ENCODE measurements around the gene STRA6.

Gene STRA6

GRCh38 chr15:74133694-74134386 lies 68.7 kb downstream of the STRA6 start:
- no peaks in the 10 kb centered on the region for H3K4me1 ChIP-seq (ENCODE audit: insufficient read depth, poor library complexity, severe bottlenecking)
- H3K36me3 ChIP-seq (ENCODE audit: low read depth) = no peaks in the 10 kb centered on the region
- DNase-seq (ENCODE audit: low spot score) = peak; percentile 70
- TF ChIP-seq CTCF (IDR thresholded peaks at IDR 0.05; ENCODE audit: poor library complexity, severe bottlenecking) = no peak
- no peak for ATAC-seq (ENCODE audit: low read depth)
- no peak overlapping the region for H3K4me3 ChIP-seq (ENCODE audit: severe bottlenecking)
- H3K27me3 ChIP-seq (ENCODE audit: insufficient read depth, poor library complexity, severe bottlenecking) = peaks cover 85% of the 10 kb centered on the region
- H3K27ac ChIP-seq (ENCODE audit: poor library complexity, severe bottlenecking) = no peak overlapping the region
- H3K9me3 ChIP-seq (ENCODE audit: severe bottlenecking) = no peaks in the 10 kb centered on the region

GRCh38 chr15:74132681-74133651 lies 69.6 kb downstream of the STRA6 start:
- ATAC-seq (ENCODE audit: low read depth) (peak; percentile 10; the same call in 1 of the 3 replicates), DNase-seq (ENCODE audit: low spot score) (peak; percentile 79)
- TF ChIP-seq CTCF (IDR thresholded peaks at IDR 0.05; ENCODE audit: poor library complexity, severe bottlenecking) = no peak
- Histone ChIP-seq H3K4me1 (ENCODE audit: insufficient read depth, poor library complexity, severe bottlenecking) (no peaks in the 10 kb centered on the region), H3K4me3 (ENCODE audit: severe bottlenecking) (no peak overlapping the region), H3K27me3 (ENCODE audit: insufficient read depth, poor library complexity, severe bottlenecking) (peaks cover 94% of the 10 kb centered on the region), H3K27ac (ENCODE audit: poor library complexity, severe bottlenecking) (no peak overlapping the region), H3K36me3 (ENCODE audit: low read depth) (no peaks in the 10 kb centered on the region), H3K9me3 (ENCODE audit: severe bottlenecking) (no peaks in the 10 kb centered on the region)

GRCh38 chr15:74131628-74132413 lies 70.8 kb downstream of the STRA6 start:
- H3K27ac ChIP-seq (ENCODE audit: poor library complexity, severe bottlenecking) = no peak overlapping the region
- peaks cover 98% of the 10 kb centered on the region for H3K27me3 ChIP-seq (ENCODE audit: insufficient read depth, poor library complexity, severe bottlenecking)
- ATAC-seq (ENCODE audit: low read depth) (no peak), DNase-seq (ENCODE audit: low spot score) (no peak)
- no peak for TF ChIP-seq CTCF (IDR thresholded peaks at IDR 0.05; ENCODE audit: poor library complexity, severe bottlenecking)
- H3K9me3 ChIP-seq (ENCODE audit: severe bottlenecking) = no peaks in the 10 kb centered on the region
- H3K4me1 ChIP-seq (ENCODE audit: insufficient read depth, poor library complexity, severe bottlenecking) = no peaks in the 10 kb centered on the region
- no peaks in the 10 kb centered on the region for H3K36me3 ChIP-seq (ENCODE audit: low read depth)
- H3K4me3 ChIP-seq (ENCODE audit: severe bottlenecking) = no peak overlapping the region

- no peak for ATAC-seq (ENCODE audit: low read depth)
- TF ChIP-seq CTCF (IDR thresholded peaks at IDR 0.05; ENCODE audit: poor library complexity, severe bottlenecking) = no peak
- Histone ChIP-seq H3K27ac (ENCODE audit: poor library complexity, severe bottlenecking) (no peak overlapping the region), H3K36me3 (ENCODE audit: low read depth) (no peaks in the 10 kb centered on the region), H3K27me3 (ENCODE audit: insufficient read depth, poor library complexity, severe bottlenecking) (peaks cover 100% of the 10 kb centered on the region), H3K4me1 (ENCODE audit: insufficient read depth, poor library complexity, severe bottlenecking) (no peaks in the 10 kb centered on the region), H3K4me3 (ENCODE audit: severe bottlenecking) (no peak overlapping the region), H3K9me3 (ENCODE audit: severe bottlenecking) (no peaks in the 10 kb centered on the region)
- no peak for DNase-seq (ENCODE audit: low spot score)
These were observed 71.5 kb downstream of the STRA6 start for GRCh38 chr15:74130849-74131627.

Measured in RWPE2 (cell line).